Activated T-helper 1 cell treated with anti-CD3 and anti-CD28 coated beads, Interleukin-2, amount 50 U/mL, for 16 hours (primary cell): ENCODE results near the gene FH.

Experiments
- DNase-seq, 2 donors: peaks; one replicate each; pipeline ENCODE4 v3.0.0-alpha.2; 2020; ENCODE audit warnings: low read depth in 1 of 2, low spot score in 1 of 2

FH gene

DNA sequence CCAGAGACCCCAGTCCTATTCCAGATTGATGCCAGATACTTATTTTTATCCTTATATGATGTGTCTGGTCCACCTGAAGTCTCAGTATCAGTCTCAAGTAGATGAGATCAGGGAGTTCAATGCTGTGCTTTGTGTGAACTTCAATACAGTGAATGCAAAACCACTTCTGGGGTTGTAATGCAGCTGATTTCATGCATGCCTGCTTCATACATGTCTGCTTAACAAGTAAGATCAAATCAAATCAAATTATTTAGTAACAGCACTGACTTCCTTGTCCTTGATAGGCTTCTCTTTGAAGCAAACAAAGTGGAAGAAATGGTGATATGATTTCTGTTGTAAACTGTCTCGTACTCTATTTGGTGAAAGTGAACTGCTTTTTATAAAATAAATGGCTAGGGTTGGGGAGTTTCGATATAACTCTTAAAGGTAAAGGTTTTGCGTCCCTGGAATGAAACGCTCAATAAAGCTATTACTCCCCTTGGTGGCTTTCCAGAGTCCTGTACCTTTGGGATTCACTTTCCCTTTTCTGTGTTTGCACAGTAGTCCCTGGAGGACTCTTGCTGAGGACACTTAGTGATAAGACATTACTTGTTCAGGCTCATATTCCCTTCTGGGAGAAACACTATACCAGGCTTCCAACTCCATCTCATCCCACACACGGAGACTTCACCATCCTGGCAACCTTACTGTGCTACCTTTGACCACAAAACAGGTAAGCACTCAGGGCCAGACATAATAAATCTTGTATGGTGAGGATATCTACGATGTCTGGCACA is 59.3 kb downstream of the FH start:
- no peak for DNase-seq

DNA sequence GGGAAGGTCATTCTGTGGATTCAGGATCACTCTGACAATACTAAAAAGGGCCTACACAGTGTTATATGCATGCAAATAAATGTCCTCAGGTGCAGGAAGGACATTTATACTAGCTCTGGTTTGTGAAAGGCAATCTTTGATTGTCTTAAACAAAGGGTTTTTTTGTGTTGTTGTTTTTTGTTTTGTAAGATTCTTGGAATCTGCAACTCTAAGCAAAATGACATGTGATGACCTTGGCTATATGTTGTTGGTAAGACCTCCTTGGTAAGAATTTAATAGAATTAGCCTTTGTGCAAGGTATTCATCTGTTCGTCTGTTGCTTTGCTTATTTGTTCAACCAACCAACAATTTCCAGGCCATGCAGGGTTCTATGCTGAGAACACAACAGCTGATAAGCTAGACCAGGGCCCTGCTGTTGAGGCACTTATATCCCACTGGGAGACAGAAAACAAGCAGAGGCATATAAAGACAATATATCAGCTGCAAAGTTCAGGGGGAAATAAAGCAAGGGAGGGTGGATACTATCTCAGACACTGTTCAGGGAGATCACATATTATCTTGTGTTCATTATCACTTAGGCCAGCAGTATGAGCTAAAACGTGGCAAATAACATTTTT is 60.3 kb downstream of the FH start:
- no peak for DNase-seq

DNA sequence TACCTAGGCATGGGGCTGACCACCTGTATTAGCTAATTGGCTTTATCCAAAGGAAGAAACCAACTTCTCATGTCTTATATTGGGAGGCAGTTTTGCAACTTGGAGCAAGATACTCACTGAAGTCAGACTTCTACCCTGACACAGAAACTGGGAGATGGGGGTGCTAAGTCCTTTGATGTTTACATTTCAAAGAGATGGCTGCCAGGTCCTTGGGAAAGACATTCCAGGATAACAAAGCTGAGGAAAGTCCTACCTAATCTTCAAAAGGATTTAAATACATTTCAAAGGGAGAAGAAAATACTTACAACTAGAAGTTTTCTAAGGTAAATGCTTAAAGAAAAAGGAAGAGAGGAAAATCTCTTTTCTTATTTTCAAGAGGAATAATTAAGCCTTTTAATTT is 62.1 kb downstream of the FH start:
- DNase-seq = no peak

DNA sequence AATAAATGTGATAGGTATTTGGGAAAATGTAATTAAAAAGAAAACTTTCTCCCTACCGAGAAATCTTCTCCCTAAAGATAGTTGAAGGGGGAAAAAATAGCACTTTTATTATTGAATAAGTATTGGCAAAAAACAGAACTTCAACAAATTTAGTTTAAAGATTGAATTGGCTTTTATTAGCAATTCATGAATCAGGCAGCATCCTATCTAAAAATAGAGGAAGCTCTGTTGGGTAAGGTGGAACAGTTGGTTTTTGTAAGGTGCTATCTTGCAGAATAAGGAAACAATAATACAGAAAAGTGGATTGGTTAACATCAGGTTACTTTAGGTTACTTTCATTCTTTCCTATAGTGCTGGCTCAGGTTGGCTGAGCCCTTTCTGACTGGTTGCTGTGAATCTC is 62.8 kb downstream of the FH start:
- DNase-seq = no peak

DNA sequence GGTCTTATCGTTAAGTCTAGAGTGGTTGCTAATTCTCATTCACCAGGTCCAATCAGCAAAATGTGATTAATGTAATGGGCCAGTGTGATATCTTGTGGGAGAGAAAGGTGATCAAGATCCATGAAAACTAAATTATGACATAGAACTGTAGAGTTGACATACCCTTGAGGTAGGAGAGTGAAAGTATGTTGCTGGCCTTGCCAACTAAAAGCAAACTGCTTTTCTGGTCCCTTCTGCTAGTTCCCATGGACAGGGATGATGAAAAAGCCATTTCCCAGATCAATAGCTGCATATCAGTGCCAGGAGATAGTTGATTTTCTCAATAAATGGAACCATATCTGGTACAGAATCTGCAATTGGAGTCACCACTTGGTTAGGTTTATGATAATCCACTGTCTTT is 65.8 kb downstream of the FH start:
- no peak for DNase-seq

DNA sequence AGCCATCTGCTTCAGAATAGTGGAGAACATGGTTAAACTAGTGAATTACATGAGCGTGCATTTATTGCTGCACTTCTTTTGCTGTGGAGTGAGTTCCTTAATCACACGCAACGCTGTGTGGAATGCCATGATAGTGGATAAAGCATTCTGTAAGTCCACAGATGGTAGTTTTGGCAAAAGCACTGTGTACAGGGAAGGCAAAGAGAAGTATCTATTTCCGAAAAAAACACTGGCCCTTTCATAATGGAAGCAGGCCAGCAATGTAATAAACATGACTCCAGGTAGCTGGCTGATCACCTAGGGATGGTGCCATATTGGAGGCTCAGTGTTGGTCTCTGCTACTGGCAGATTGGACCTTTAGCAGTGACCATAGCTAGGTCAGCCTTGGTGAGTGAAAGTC is 67.6 kb downstream of the FH start:
- DNase-seq = no peak
